HCT116 (cell line): Measurements from ENCODE around the gene SYCP3. TPM values are rescaled to one million over a fixed set of nuclear protein-coding genes. Genes with fewer than 3 reads are reported as not detected.

Experiments used
- ATAC-seq: fragments of 200-7000 bp; cut with Tn5 transposase; 2 replicates; pipeline ENCODE4 v1.9.1; 2020; ENCODE audit warnings: mild to moderate bottlenecking, moderate library complexity
- BruUV-seq: library from RNA; stranded (reverse); fragments of 400-500 nt; replicated peaks from 2 replicates; lab custom pipeline; 2021; lab: Mats Ljungman, UMichigan
- CTCF ChIA-PET: fragments of 300-600 bp; sonication (Branson Sonifier 250); formaldehyde crosslinking; loops from one replicate; lab custom pipeline; 2021; ENCODE audit warnings: antibody characterized with exemption; lab: Charles Lee
- POLR2A ChIA-PET: fragments of 300-600, 350-600 bp; sonication (Branson Sonifier 250); formaldehyde crosslinking; loops from one replicate; lab custom pipeline; 2021; ENCODE audit warnings: antibody characterized with exemption; lab: Charles Lee
- RAD21 ChIA-PET, 2 experiments: fragments of 300-600 bp; sonication (Branson Sonifier 250); formaldehyde crosslinking; loops; one replicate each; lab custom pipeline; 2023; ENCODE audit warnings: low total read pairs in 2 of 2; ENCODE audit not compliant: uncharacterized antibody in 2 of 2, unreplicated experiment in 2 of 2, low non-redundant PET in 1 of 2; lab: Charles Lee
- DNase-seq: peaks from one replicate; pipeline ENCODE4 v3.0.0-alpha.2; 2010; ENCODE audit warnings: low read depth, low spot score
- H2AFZ ChIP-seq: fragments of 200-600 bp; shearing (Covaris generic), sonication (generic); 2 replicates; pipeline ENCODE4 v1.6.1; 2017; ENCODE audit warnings: low read depth, mixed run types, mixed read lengths, antibody characterized with exemption, low read length; ENCODE audit not compliant: poor library complexity, severe bottlenecking
- H3K27ac ChIP-seq: 2 replicates; pipeline ENCODE4 v1.5.1; 2012; ENCODE audit warnings: low read depth, low read length
- H3K27me3 ChIP-seq: fragments of 200-600 bp; sonication (generic); 2 replicates; pipeline ENCODE4 v1.6.1; 2016; ENCODE audit warnings: mixed run types, low read length, mixed read lengths; ENCODE audit not compliant: insufficient read depth
- H3K36me3 ChIP-seq, 2 experiments: fragments of 200-500 bp in 1 of 2; fragments of 200-600 bp in 1 of 2; sonication (Bioruptor generic) in 1 of 2; sonication (generic) in 1 of 2; 2 replicates each; pipeline versions ENCODE4 v1.5.1 to v1.6.1; 2014 to 2016; ENCODE audit warnings: low read length in 2 of 2, inconsistent platforms in 1 of 2, mixed read lengths in 1 of 2, mixed run types in 1 of 2; ENCODE audit not compliant: insufficient read depth in 2 of 2, control insufficient read depth in 1 of 2
- H3K4me1 ChIP-seq, 2 experiments: fragments of 200-600 bp in 1 of 2; sonication (generic) in 1 of 2; 2 replicates each; pipeline versions ENCODE4 v1.5.1 to v1.6.1; 2012 to 2017; ENCODE audit warnings: low read length in 2 of 2, inconsistent platforms in 1 of 2, mild to moderate bottlenecking in 1 of 2, mixed read lengths in 1 of 2, mixed run types in 1 of 2, moderate library complexity in 1 of 2; ENCODE audit not compliant: insufficient read depth in 2 of 2, control insufficient read depth in 1 of 2
- H3K4me2 ChIP-seq: fragments of 200-600 bp; sonication (generic); 2 replicates; pipeline ENCODE4 v1.6.1; 2017; ENCODE audit warnings: mixed run types, low read length, mixed read lengths
- H3K4me3 ChIP-seq, 2 experiments: fragments of 200-600 bp in 1 of 2; sonication (generic) in 1 of 2; replicated peaks in 1 of 2; 2 replicates each; pipeline ENCODE4 v1.5.1; 2011 to 2016; ENCODE audit warnings: low read length in 2 of 2, control low read depth in 1 of 2, low read depth in 1 of 2, mild to moderate bottlenecking in 1 of 2, mixed read lengths in 1 of 2, mixed run types in 1 of 2
- H3K79me2 ChIP-seq: fragments of 200-600 bp; sonication (generic); 2 replicates; pipeline ENCODE4 v1.6.1; 2017; ENCODE audit warnings: mild to moderate bottlenecking, mixed run types, low read length, moderate library complexity, mixed read lengths; ENCODE audit not compliant: insufficient read depth
- H3K9ac ChIP-seq: fragments of 200-600 bp; sonication (generic); 2 replicates; pipeline ENCODE4 v1.6.1; 2016; ENCODE audit warnings: low read length, mixed read lengths
- H3K9me2 ChIP-seq: fragments of 200-600 bp; sonication (generic), shearing (Covaris generic); 2 replicates; pipeline ENCODE4 v1.6.1; 2017; ENCODE audit warnings: mixed run types, mild to moderate bottlenecking, moderate library complexity; ENCODE audit not compliant: insufficient read depth
- H3K9me3 ChIP-seq, 2 experiments: fragments of 200-500 bp in 1 of 2; fragments of 200-600 bp in 1 of 2; sonication (Bioruptor generic) in 1 of 2; sonication (generic) in 1 of 2; 2 replicates each; pipeline ENCODE4 v1.6.1; 2014 to 2017; ENCODE audit warnings: low read length in 2 of 2, mixed read lengths in 2 of 2, inconsistent platforms in 1 of 2, low read depth in 1 of 2, mild to moderate bottlenecking in 1 of 2, mixed run types in 1 of 2, moderate library complexity in 1 of 2; ENCODE audit not compliant: control insufficient read depth in 1 of 2, insufficient read depth in 1 of 2
- H4K20me1 ChIP-seq: fragments of 200-600 bp; sonication (generic), shearing (Covaris generic); 2 replicates; pipeline ENCODE4 v1.6.1; 2017; ENCODE audit warnings: mixed run types, mild to moderate bottlenecking, moderate library complexity; ENCODE audit not compliant: insufficient read depth
- CBX3 ChIP-seq: IDR thresholded peaks from 2 replicates; pipeline ENCODE4 v1.6.1; 2012; ENCODE audit warnings: low read depth
- EGR1 ChIP-seq: IDR thresholded peaks from 2 replicates; pipeline ENCODE4 v1.6.1; 2012; ENCODE audit warnings: low read depth
- ELF1 ChIP-seq: IDR thresholded peaks from 2 replicates; pipeline ENCODE4 v1.6.1; 2012; ENCODE audit warnings: low read depth, borderline replicate concordance
- POLR2A ChIP-seq: IDR thresholded peaks from 2 replicates; pipeline ENCODE4 v1.7.0; 2011; ENCODE audit warnings: borderline replicate concordance; ENCODE audit not compliant: insufficient read depth, insufficient read length; ENCODE audit errors: extremely low read depth
- SRF ChIP-seq: IDR thresholded peaks from 2 replicates; pipeline ENCODE4 v1.6.1; 2012; ENCODE audit warnings: low read depth
- intact Hi-C: fragments of 100-400 bp; cut with micrococcal nuclease; formaldehyde crosslinking; loops from 2 replicates; pipeline ENCODE4 v1.10.0; 2022
- total RNA-seq: library from RNA; stranded (reverse); gene quantifications from one replicate; pipeline ENCODE4 v1.2.1, GENCODE V29; 2021; ENCODE audit not compliant: unreplicated experiment
- TF ChIP-seq, protein P1 (sequence below): IDR thresholded peaks from 2 replicates; pipeline ENCODE4 v1.6.1; 2012; ENCODE audit warnings: low read depth
- TF ChIP-seq, protein P2 (sequence below): IDR thresholded peaks from 2 replicates; pipeline ENCODE4 v1.6.1; 2011; ENCODE audit warnings: mild to moderate bottlenecking, low read length, moderate library complexity; ENCODE audit not compliant: insufficient replicate concordance; ENCODE audit errors: extremely low read depth

SYCP3 gene
- total RNA-seq, 1 experiment from 2014 or later, result not detected

DNA sequence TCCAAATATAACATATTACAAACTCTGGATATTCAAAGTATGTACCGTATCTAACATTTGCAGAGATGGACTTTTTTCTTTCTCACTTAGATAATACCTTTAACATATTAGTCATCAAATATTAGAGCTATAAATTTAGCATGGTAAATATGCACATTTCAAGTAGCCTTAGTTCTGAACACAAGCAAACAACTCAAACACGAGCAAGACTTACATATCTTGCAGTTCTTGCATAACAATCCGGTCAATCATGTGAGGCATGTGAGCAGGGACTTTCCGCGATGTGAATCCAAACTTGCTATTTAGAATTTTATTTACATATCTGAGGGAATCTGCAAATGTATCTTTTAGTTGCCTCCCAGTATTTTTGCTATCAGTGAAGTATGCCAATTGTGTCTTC lies 22.1 kb upstream of the SYCP3 start:
- Histone ChIP-seq H3K27me3 (no peaks in the 10 kb centered on the region), H3K4me3 (no peak overlapping the region), H4K20me1 (no peaks in the 10 kb centered on the region), H3K4me2 (no peak overlapping the region), H3K27ac (no peak overlapping the region), H2AFZ (no peak overlapping the region), H3K79me2 (no peaks in the 10 kb centered on the region), H3K9me2 (no peaks in the 10 kb centered on the region), H3K4me1 (no peaks in the 10 kb centered on the region), H3K9me3 (no peaks in the 10 kb centered on the region), H3K36me3 (peaks cover 0 to 10% of the 10 kb centered on the region in 2 experiments; a peak in 1 of 4 replicates), H3K9ac (no peak overlapping the region)
- no peak for TF ChIP-seq EGR1
- TF ChIP-seq ELF1, result no peak
- TF ChIP-seq CBX3, result no peak
- TF ChIP-seq, protein P1, sequence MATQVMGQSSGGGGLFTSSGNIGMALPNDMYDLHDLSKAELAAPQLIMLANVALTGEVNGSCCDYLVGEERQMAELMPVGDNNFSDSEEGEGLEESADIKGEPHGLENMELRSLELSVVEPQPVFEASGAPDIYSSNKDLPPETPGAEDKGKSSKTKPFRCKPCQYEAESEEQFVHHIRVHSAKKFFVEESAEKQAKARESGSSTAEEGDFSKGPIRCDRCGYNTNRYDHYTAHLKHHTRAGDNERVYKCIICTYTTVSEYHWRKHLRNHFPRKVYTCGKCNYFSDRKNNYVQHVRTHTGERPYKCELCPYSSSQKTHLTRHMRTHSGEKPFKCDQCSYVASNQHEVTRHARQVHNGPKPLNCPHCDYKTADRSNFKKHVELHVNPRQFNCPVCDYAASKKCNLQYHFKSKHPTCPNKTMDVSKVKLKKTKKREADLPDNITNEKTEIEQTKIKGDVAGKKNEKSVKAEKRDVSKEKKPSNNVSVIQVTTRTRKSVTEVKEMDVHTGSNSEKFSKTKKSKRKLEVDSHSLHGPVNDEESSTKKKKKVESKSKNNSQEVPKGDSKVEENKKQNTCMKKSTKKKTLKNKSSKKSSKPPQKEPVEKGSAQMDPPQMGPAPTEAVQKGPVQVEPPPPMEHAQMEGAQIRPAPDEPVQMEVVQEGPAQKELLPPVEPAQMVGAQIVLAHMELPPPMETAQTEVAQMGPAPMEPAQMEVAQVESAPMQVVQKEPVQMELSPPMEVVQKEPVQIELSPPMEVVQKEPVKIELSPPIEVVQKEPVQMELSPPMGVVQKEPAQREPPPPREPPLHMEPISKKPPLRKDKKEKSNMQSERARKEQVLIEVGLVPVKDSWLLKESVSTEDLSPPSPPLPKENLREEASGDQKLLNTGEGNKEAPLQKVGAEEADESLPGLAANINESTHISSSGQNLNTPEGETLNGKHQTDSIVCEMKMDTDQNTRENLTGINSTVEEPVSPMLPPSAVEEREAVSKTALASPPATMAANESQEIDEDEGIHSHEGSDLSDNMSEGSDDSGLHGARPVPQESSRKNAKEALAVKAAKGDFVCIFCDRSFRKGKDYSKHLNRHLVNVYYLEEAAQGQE, result no peak
- TF ChIP-seq SRF, result no peak
- TF ChIP-seq, protein P2, sequence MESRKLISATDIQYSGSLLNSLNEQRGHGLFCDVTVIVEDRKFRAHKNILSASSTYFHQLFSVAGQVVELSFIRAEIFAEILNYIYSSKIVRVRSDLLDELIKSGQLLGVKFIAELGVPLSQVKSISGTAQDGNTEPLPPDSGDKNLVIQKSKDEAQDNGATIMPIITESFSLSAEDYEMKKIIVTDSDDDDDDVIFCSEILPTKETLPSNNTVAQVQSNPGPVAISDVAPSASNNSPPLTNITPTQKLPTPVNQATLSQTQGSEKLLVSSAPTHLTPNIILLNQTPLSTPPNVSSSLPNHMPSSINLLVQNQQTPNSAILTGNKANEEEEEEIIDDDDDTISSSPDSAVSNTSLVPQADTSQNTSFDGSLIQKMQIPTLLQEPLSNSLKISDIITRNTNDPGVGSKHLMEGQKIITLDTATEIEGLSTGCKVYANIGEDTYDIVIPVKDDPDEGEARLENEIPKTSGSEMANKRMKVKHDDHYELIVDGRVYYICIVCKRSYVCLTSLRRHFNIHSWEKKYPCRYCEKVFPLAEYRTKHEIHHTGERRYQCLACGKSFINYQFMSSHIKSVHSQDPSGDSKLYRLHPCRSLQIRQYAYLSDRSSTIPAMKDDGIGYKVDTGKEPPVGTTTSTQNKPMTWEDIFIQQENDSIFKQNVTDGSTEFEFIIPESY, result no peak
- TF ChIP-seq POLR2A, result no peak
- CTCF ChIA-PET, result no interaction called here
- POLR2A ChIA-PET, result no interaction called here
- no TSS peak for BruUV-seq
- RAD21 ChIA-PET, result no interaction called here
- intact Hi-C loops, result no loop called here
- no peak for DNase-seq
- no peak for ATAC-seq
